ENCODE data around the gene ARMC5.
"Not testable (repeated sequence)": the region's sequence is repeated elsewhere in the genome, so short reads cannot be mapped to it uniquely, and the experiment has no call there.

ARMC5 gene

GRCh38 chr16:31435341-31436220 lies 23.7 kb upstream of the ARMC5 start:
- no peak for DNase-seq

- no peak for DNase-seq
These were observed 22.9 kb upstream of the ARMC5 start for GRCh38 chr16:31436221-31437045.

- no peak for DNase-seq
These were observed 20.9 kb upstream of the ARMC5 start for GRCh38 chr16:31438414-31438813.

- not testable (repeated sequence) for DNase-seq
These were observed 20.3 kb upstream of the ARMC5 start for GRCh38 chr16:31439023-31439422.

GRCh38 chr16:31439519-31439918 lies 19.8 kb upstream of the ARMC5 start:
- DNase-seq = no peak

GRCh38 chr16:31440516-31441184 lies 18.7 kb upstream of the ARMC5 start:
- DNase-seq = no peak

- DNase-seq = no peak
These were observed 17.3 kb upstream of the ARMC5 start for GRCh38 chr16:31441956-31442355.

GRCh38 chr16:31445931-31446330 lies 13.4 kb upstream of the ARMC5 start:
- not testable (repeated sequence) for DNase-seq

- DNase-seq = no peak
These were observed 8.1 kb upstream of the ARMC5 start for GRCh38 chr16:31451201-31451600.

GRCh38 chr16:31451681-31452351 lies 7.5 kb upstream of the ARMC5 start:
- no peak for DNase-seq

- no peak for DNase-seq
These were observed 6.6 kb upstream of the ARMC5 start for GRCh38 chr16:31452631-31453106.

- DNase-seq = no peak
These were observed 5.8 kb upstream of the ARMC5 start for GRCh38 chr16:31453255-31454204.

GRCh38 chr16:31455601-31456314 lies 3.5 kb upstream of the ARMC5 start:
- peak; percentile 45 for DNase-seq

GRCh38 chr16:31456988-31457360 lies 2.3 kb upstream of the ARMC5 start:
- DNase-seq = no peak

- peak; percentile 52 for DNase-seq
These were observed 1.0 kb upstream of the ARMC5 start for GRCh38 chr16:31458073-31458843.

- peak; percentile 100 for DNase-seq
These were observed 633 bp downstream of the ARMC5 start for GRCh38 chr16:31459687-31460581.

- peak; percentile 29 for DNase-seq
These were observed 1.3 kb downstream of the ARMC5 start for GRCh38 chr16:31460582-31461002.

- DNase-seq = no peak
These were observed 2.1 kb downstream of the ARMC5 start for GRCh38 chr16:31461201-31461920.
